ENCODE results near the gene ALCAM.
"Not testable (repeated sequence)": the region's sequence is repeated elsewhere in the genome, so short reads cannot be mapped to it uniquely, and the experiment has no call there.

ALCAM gene

GRCh38 chr3:105602286-105602685 is 235.6 kb downstream of the ALCAM start:
- in situ Hi-C loops (cut with MboI; ENCODE audit: low pct_unique_long_range_greater_than_20kb, low sequenced_read_pairs); DNase-seq: not testable (repeated sequence)

GRCh38 chr3:105603516-105603915 is 236.8 kb downstream of the ALCAM start:
- in situ Hi-C loops (cut with MboI; ENCODE audit: low pct_unique_long_range_greater_than_20kb, low sequenced_read_pairs); DNase-seq: not testable (repeated sequence)

- in situ Hi-C loops (cut with MboI; ENCODE audit: low pct_unique_long_range_greater_than_20kb, low sequenced_read_pairs), result no loop called here
- DNase-seq, result no peak
Measured at GRCh38 chr3:105606016-105606415, 239.3 kb downstream of the ALCAM start.

GRCh38 chr3:105608623-105609022 is 241.9 kb downstream of the ALCAM start:
- no peak for DNase-seq

GRCh38 chr3:105610473-105610872 is 243.8 kb downstream of the ALCAM start:
- in situ Hi-C loops (cut with MboI; ENCODE audit: low pct_unique_long_range_greater_than_20kb, low sequenced_read_pairs), result no loop called here
- DNase-seq, result no peak

More at GRCh38 chr3:105608623-105609022, 241.9 kb downstream of the ALCAM start:
- in situ Hi-C loops (cut with MboI; ENCODE audit: low pct_unique_long_range_greater_than_20kb, low sequenced_read_pairs), result no loop called here

GRCh38 chr3:105611304-105612192 is 244.8 kb downstream of the ALCAM start:
- in situ Hi-C loops (cut with MboI; ENCODE audit: low pct_unique_long_range_greater_than_20kb, low sequenced_read_pairs), result no loop called here
- DNase-seq, result no peak

- no peak for DNase-seq
- in situ Hi-C loops (cut with MboI; ENCODE audit: low pct_unique_long_range_greater_than_20kb, low sequenced_read_pairs), result no loop called here
Measured at GRCh38 chr3:105613120-105613519, 246.4 kb downstream of the ALCAM start.

- peak; percentile 30 for DNase-seq
- in situ Hi-C loops (cut with MboI; ENCODE audit: low pct_unique_long_range_greater_than_20kb, low sequenced_read_pairs), result no loop called here
Measured at GRCh38 chr3:105614288-105615030, 247.8 kb downstream of the ALCAM start.

GRCh38 chr3:105615814-105616213 is 249.1 kb downstream of the ALCAM start:
- DNase-seq, result no peak
- in situ Hi-C loops (cut with MboI; ENCODE audit: low pct_unique_long_range_greater_than_20kb, low sequenced_read_pairs), result no loop called here

- in situ Hi-C loops (cut with MboI; ENCODE audit: low pct_unique_long_range_greater_than_20kb, low sequenced_read_pairs), result no loop called here
- no peak for DNase-seq
Measured at GRCh38 chr3:105616374-105617121, 249.8 kb downstream of the ALCAM start.

GRCh38 chr3:105618556-105618955 is 251.8 kb downstream of the ALCAM start:
- in situ Hi-C loops (cut with MboI; ENCODE audit: low pct_unique_long_range_greater_than_20kb, low sequenced_read_pairs), result no loop called here
- DNase-seq, result no peak

GRCh38 chr3:105619651-105620050 is 252.9 kb downstream of the ALCAM start:
- in situ Hi-C loops (cut with MboI; ENCODE audit: low pct_unique_long_range_greater_than_20kb, low sequenced_read_pairs), result no loop called here
- DNase-seq, result no peak

GRCh38 chr3:105620236-105620635 is 253.5 kb downstream of the ALCAM start:
- DNase-seq, result no peak
- in situ Hi-C loops (cut with MboI; ENCODE audit: low pct_unique_long_range_greater_than_20kb, low sequenced_read_pairs), result no loop called here

- no peak for DNase-seq
- in situ Hi-C loops (cut with MboI; ENCODE audit: low pct_unique_long_range_greater_than_20kb, low sequenced_read_pairs), result no loop called here
Measured at GRCh38 chr3:105622169-105622568, 255.5 kb downstream of the ALCAM start.

Data from KBM-7 (cell line).